Gastroesophageal sphincter (tissue), 3 donors: ENCODE results near the gene C1QTNF1.

Experiments used
- CTCF ChIP-seq, 4 experiments: fragments of 200-600 bp in 2 of 4; fragments of 450-650 bp in 2 of 4; sonication (generic) in 1 of 4; IDR thresholded peaks; one replicate each; pipeline ENCODE4 v1.5.1; 2017 to 2019; ENCODE audit warnings: antibody characterized with exemption in 4 of 4, mild to moderate bottlenecking in 2 of 4, moderate library complexity in 2 of 4
- EP300 ChIP-seq: sonication (generic); formaldehyde crosslinking; IDR thresholded peaks from one replicate; pipeline ENCODE4 v1.6.1; 2017; ENCODE audit warnings: antibody characterized with exemption, mild to moderate bottlenecking
- POLR2A ChIP-seq, 2 donors: fragments of 450-650 bp; IDR thresholded peaks; one replicate each; pipeline ENCODE4 v1.6.1; 2017; ENCODE audit warnings: antibody characterized with exemption in 2 of 2, mild to moderate bottlenecking in 2 of 2, moderate library complexity in 1 of 2
- POLR2AphosphoS5 ChIP-seq: sonication (generic); formaldehyde crosslinking; IDR thresholded peaks from one replicate; pipeline ENCODE4 v1.6.1; 2017; ENCODE audit warnings: antibody characterized with exemption

GRCh38 chr17:79000396-79001189 is 23.4 kb upstream of the C1QTNF1 start:
- TF ChIP-seq CTCF (IDR thresholded peaks at IDR 0.05) = no peak
- TF ChIP-seq POLR2A (IDR thresholded peaks at IDR 0.05) = no peak
- TF ChIP-seq POLR2AphosphoS5 = no peak
- no peak for TF ChIP-seq EP300
